Dendritic cell treated with granulocyte-macrophage colony-stimulating factor and Interleukin-4, amounts not matched to agents 40 ng/mL and 50 ng/mL, for 4 days (primary cell): ENCODE results near the gene NKD2.

Experiments
- H3K27ac Mint-ChIP-seq: one replicate; pipeline ENCODE4 v1.8.0; 2022; ENCODE audit warnings: mild to moderate bottlenecking, mixed read lengths
- H3K27me3 Mint-ChIP-seq: one replicate; pipeline ENCODE4 v1.8.0; 2022; ENCODE audit warnings: mild to moderate bottlenecking, mixed read lengths
- H3K36me3 Mint-ChIP-seq: one replicate; pipeline ENCODE4 v1.8.0; 2022; ENCODE audit warnings: low read depth, mixed read lengths
- H3K4me1 Mint-ChIP-seq: one replicate; pipeline ENCODE4 v1.8.0; 2022; ENCODE audit warnings: low read depth, mixed read lengths
- H3K4me3 Mint-ChIP-seq: one replicate; pipeline ENCODE4 v1.8.0; 2022; ENCODE audit warnings: mild to moderate bottlenecking, moderate library complexity, mixed read lengths
- H3K9me3 Mint-ChIP-seq: one replicate; pipeline ENCODE4 v1.8.0; 2022; ENCODE audit warnings: mixed read lengths
- intact Hi-C: fragments of 100-400 bp; cut with micrococcal nuclease; formaldehyde crosslinking; loops from one replicate; pipeline ENCODE4 v1.15.0; 2022

The NKD2 gene

DNA sequence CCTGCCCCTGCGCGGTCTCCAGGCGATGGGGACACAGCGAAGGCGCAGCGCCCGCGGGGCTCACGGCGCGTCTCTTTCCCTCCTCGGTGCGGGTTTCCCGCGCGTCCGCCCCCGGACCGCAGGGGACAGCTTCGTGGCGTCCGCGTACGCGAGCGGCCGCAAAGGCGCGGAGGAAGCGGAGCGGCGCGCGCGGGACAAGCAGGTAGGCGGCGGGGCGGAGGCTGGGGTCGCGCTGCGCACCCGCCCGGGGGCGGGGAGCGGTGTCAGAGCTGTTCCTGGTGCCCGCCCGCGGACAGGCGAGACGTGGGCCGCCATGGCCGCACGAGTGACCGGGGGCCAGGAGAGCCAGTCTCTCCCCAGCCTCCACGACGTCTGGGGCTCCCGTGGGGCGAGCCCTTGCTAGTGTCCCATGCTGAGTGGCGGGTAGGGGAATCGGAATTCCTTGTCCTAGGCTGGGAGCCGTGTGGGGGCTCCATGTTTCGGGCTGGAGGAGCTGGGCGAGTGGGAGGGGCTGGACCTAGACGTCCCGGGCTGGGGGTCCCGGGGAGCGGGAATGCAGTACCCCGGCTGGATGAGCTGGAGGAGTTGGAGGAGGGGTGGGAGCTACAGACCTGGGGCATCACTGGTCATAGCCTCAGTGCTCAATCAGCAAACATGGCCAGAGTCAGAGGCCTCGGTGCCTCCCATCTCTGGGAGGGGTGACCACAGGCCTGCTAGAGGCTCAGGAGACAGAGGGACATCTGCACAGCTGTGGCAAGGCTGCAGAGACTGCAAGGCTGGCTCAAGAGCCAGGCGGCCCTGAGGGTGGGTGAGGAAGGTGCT lies 968 bp downstream of the NKD2 start:
- peaks cover 11% of the 10 kb centered on the region for H3K4me1 Mint-ChIP-seq
- H3K27me3 Mint-ChIP-seq = peaks cover 66% of the 10 kb centered on the region
- H3K27ac Mint-ChIP-seq = no peak overlapping the region
- no peak overlapping the region for H3K4me3 Mint-ChIP-seq
- no peaks in the 10 kb centered on the region for H3K9me3 Mint-ChIP-seq
- intact Hi-C loops = no loop called here
- H3K36me3 Mint-ChIP-seq = no peaks in the 10 kb centered on the region

- no peak overlapping the region for H3K4me3 Mint-ChIP-seq
- intact Hi-C loops = no loop called here
- peaks cover 9% of the 10 kb centered on the region for H3K4me1 Mint-ChIP-seq
- no peak overlapping the region for H3K27ac Mint-ChIP-seq
- H3K36me3 Mint-ChIP-seq = no peaks in the 10 kb centered on the region
- peaks cover 65% of the 10 kb centered on the region for H3K27me3 Mint-ChIP-seq
- H3K9me3 Mint-ChIP-seq = no peaks in the 10 kb centered on the region
Observed at GRCh38 chr5:1010181-1010510, 1.5 kb downstream of the NKD2 start.

DNA sequence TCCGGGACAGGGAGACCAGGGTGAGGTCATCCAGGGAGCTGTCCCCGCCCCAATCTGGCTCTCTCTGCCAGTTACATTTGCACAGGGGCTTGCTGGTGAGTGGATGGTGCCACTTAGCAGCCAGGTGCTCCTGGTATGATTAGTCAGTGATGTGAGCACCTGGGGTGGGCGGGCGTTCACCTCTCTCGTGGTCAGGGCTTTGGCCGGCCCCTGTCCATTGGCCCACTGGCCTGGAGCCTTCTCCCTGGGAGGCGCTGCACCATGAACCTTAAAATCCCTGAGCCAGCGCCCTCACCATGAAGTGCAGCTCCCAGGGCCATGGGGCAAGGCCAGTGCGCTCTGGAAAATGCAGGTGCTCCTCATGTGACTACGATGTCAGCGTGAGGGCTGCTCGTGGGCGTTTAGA lies 2.0 kb downstream of the NKD2 start:
- intact Hi-C loops = no loop called here
- Mint-ChIP-seq H3K27ac (no peak overlapping the region), H3K27me3 (peaks cover 61% of the 10 kb centered on the region), H3K4me1 (peaks cover 9% of the 10 kb centered on the region), H3K36me3 (no peaks in the 10 kb centered on the region), H3K9me3 (no peaks in the 10 kb centered on the region), H3K4me3 (no peak overlapping the region)

GRCh38 chr5:1011226-1011631 lies 2.6 kb downstream of the NKD2 start:
- Mint-ChIP-seq H3K27me3 (peaks cover 55% of the 10 kb centered on the region), H3K36me3 (no peaks in the 10 kb centered on the region), H3K27ac (no peak overlapping the region), H3K4me3 (no peak overlapping the region), H3K4me1 (peaks cover 9% of the 10 kb centered on the region), H3K9me3 (no peaks in the 10 kb centered on the region)
- intact Hi-C loops = no loop called here

DNA sequence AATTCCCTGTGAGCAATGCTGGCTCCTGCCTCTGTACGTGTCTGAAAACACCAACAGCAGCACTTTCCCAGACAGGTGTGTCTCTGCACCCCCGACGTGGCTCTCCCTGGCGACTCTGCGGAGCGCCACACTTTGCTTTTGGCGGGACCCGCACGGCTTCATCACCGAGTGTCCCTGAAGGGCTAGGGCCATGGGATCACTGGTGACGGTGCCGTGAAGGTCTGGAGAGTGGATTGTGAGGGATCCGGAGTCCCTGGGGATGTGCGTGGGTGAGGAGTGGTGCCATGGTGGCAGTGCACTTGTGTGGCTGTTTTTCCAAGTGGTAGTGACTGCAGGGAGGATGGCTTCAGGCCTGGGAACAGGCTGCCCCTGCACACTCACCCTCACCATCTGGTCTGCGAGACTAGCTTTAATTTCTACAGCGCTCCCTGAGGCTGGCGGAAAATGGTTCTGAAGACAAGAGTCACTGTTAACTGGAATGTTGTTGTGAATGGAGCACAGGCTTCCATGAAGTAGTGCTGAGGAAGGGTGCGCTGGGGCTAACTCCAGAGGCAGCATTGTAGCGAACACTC lies 3.2 kb downstream of the NKD2 start:
- no peak overlapping the region for H3K4me3 Mint-ChIP-seq

GRCh38 chr5:1012313-1012841 lies 3.8 kb downstream of the NKD2 start:
- H3K27me3 Mint-ChIP-seq = peaks cover 44% of the 10 kb centered on the region
- intact Hi-C loops = no loop called here

More for the DNA sequence above, 3.2 kb downstream of the NKD2 start:
- Mint-ChIP-seq H3K36me3 (no peaks in the 10 kb centered on the region), H3K4me1 (peaks cover 9% of the 10 kb centered on the region), H3K27ac (no peak overlapping the region), H3K27me3 (peaks cover 49% of the 10 kb centered on the region), H3K9me3 (no peaks in the 10 kb centered on the region)
- intact Hi-C loops = no loop called here

GRCh38 chr5:1012900-1013237 lies 4.3 kb downstream of the NKD2 start:
- no peak overlapping the region for H3K27ac Mint-ChIP-seq
- no peaks in the 10 kb centered on the region for H3K9me3 Mint-ChIP-seq
- intact Hi-C loops = no loop called here
- peaks cover 39% of the 10 kb centered on the region for H3K27me3 Mint-ChIP-seq
- no peak overlapping the region for H3K4me3 Mint-ChIP-seq
- H3K4me1 Mint-ChIP-seq = peaks cover 3% of the 10 kb centered on the region
- no peaks in the 10 kb centered on the region for H3K36me3 Mint-ChIP-seq

More at GRCh38 chr5:1012313-1012841, 3.8 kb downstream of the NKD2 start:
- Mint-ChIP-seq H3K4me1 (peaks cover 8% of the 10 kb centered on the region), H3K4me3 (no peak overlapping the region), H3K9me3 (no peaks in the 10 kb centered on the region), H3K36me3 (no peaks in the 10 kb centered on the region), H3K27ac (no peak overlapping the region)

DNA sequence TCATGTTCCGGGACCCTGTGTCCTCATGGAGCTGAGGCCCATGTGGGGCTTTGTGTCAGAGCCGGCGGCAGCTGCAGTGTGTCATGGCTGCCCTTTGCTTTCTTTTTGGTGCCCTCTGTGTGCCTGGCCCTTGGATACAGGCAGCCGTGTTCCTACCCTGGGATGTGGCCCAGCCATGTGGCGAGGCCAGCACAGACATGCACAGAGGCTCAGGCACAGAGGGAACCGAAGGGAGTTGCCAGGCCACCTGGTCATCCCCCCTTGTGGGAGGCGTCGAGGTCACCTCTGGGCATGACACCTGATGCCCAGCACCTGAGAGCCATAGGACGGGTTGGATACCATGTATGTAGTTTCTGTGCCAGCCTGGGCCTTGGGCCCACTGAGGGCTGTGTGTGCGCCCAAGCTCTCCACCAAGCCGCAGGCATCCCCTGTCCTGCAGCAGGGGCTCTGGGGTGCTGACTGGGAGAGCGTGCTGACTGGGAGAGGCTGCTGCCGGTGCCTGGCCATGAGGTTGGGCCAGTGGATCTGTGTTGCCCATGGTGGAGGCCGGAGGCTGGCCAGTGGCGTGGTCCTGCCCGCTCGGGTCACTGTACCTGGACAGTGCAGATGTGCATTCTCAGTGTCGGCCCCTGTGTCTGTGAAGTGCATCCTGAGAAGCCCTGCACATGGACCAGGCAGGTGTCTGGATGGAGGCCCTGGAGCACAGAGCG lies 4.8 kb downstream of the NKD2 start:
- peaks cover 33% of the 10 kb centered on the region for H3K27me3 Mint-ChIP-seq

GRCh38 chr5:1013948-1014301 lies 5.3 kb downstream of the NKD2 start:
- no peak overlapping the region for H3K4me3 Mint-ChIP-seq
- H3K27ac Mint-ChIP-seq = no peak overlapping the region
- H3K4me1 Mint-ChIP-seq = no peaks in the 10 kb centered on the region
- intact Hi-C loops = no loop called here
- peaks cover 32% of the 10 kb centered on the region for H3K27me3 Mint-ChIP-seq
- no peaks in the 10 kb centered on the region for H3K9me3 Mint-ChIP-seq
- no peaks in the 10 kb centered on the region for H3K36me3 Mint-ChIP-seq

More for the DNA sequence above, 4.8 kb downstream of the NKD2 start:
- Mint-ChIP-seq H3K4me1 (no peaks in the 10 kb centered on the region), H3K9me3 (no peaks in the 10 kb centered on the region), H3K27ac (no peak overlapping the region), H3K36me3 (no peaks in the 10 kb centered on the region), H3K4me3 (no peak overlapping the region)
- intact Hi-C loops = no loop called here

- H3K9me3 Mint-ChIP-seq = no peaks in the 10 kb centered on the region
- peaks cover 30% of the 10 kb centered on the region for H3K27me3 Mint-ChIP-seq
- no peaks in the 10 kb centered on the region for H3K4me1 Mint-ChIP-seq
- no peak overlapping the region for H3K4me3 Mint-ChIP-seq
- no peak overlapping the region for H3K27ac Mint-ChIP-seq
- H3K36me3 Mint-ChIP-seq = no peaks in the 10 kb centered on the region
- intact Hi-C loops = no loop called here
Observed at GRCh38 chr5:1014346-1014745, 5.7 kb downstream of the NKD2 start.

GRCh38 chr5:1014781-1015221 lies 6.2 kb downstream of the NKD2 start:
- H3K4me1 Mint-ChIP-seq = no peaks in the 10 kb centered on the region
- intact Hi-C loops = no loop called here
- H3K9me3 Mint-ChIP-seq = no peaks in the 10 kb centered on the region

GRCh38 chr5:1015507-1015906 lies 6.9 kb downstream of the NKD2 start:
- Mint-ChIP-seq H3K9me3 (no peaks in the 10 kb centered on the region), H3K27me3 (peaks cover 19% of the 10 kb centered on the region), H3K4me1 (no peaks in the 10 kb centered on the region), H3K27ac (no peak overlapping the region), H3K36me3 (no peaks in the 10 kb centered on the region), H3K4me3 (no peak overlapping the region)
- intact Hi-C loops = no loop called here

More at GRCh38 chr5:1014781-1015221, 6.2 kb downstream of the NKD2 start:
- H3K27ac Mint-ChIP-seq = no peak overlapping the region
- peaks cover 26% of the 10 kb centered on the region for H3K27me3 Mint-ChIP-seq
- no peaks in the 10 kb centered on the region for H3K36me3 Mint-ChIP-seq
- H3K4me3 Mint-ChIP-seq = no peak overlapping the region

DNA sequence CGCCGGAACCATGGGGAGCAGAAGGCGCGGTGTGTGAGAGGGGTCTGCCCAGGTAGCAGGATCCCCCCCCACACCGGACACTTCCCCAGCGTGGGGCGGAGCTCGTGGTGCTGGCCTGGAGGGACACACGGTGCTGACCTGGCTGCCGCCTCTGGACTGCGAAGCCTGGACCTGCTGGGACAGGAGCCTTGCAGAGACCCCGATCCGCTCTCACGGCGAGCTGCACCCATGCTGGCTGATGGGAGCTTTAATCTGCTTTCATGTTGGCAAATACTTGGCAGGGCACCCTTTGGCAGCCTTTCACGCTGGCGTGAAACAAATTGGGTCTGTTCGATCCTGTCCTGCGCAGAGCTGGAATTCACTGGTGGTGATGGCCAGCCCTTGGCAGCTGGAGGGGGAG lies 7.4 kb downstream of the NKD2 start:
- H3K9me3 Mint-ChIP-seq = no peaks in the 10 kb centered on the region
- no peaks in the 10 kb centered on the region for H3K4me1 Mint-ChIP-seq

GRCh38 chr5:1016476-1016875 lies 7.9 kb downstream of the NKD2 start:
- no peaks in the 10 kb centered on the region for H3K36me3 Mint-ChIP-seq
- H3K27ac Mint-ChIP-seq = no peak overlapping the region
- no peaks in the 10 kb centered on the region for H3K4me1 Mint-ChIP-seq
- H3K27me3 Mint-ChIP-seq = peaks cover 11% of the 10 kb centered on the region
- H3K9me3 Mint-ChIP-seq = no peaks in the 10 kb centered on the region
- no peak overlapping the region for H3K4me3 Mint-ChIP-seq
- intact Hi-C loops = no loop called here

More for the DNA sequence above, 7.4 kb downstream of the NKD2 start:
- intact Hi-C loops = no loop called here
- no peak overlapping the region for H3K27ac Mint-ChIP-seq
- no peak overlapping the region for H3K4me3 Mint-ChIP-seq
- H3K36me3 Mint-ChIP-seq = no peaks in the 10 kb centered on the region
- peaks cover 15% of the 10 kb centered on the region for H3K27me3 Mint-ChIP-seq
